ENCODE data around the gene RBM23. TPM values are rescaled to one million over a fixed set of nuclear protein-coding genes. Genes with fewer than 3 reads are reported as not detected.

RBM23 gene
- total and polyA plus RNA-seq, 2 donors (not counting 3 experiments of a cell fraction or from before 2014, with no cell fraction given): 67.7 to 68.9 TPM

DNA sequence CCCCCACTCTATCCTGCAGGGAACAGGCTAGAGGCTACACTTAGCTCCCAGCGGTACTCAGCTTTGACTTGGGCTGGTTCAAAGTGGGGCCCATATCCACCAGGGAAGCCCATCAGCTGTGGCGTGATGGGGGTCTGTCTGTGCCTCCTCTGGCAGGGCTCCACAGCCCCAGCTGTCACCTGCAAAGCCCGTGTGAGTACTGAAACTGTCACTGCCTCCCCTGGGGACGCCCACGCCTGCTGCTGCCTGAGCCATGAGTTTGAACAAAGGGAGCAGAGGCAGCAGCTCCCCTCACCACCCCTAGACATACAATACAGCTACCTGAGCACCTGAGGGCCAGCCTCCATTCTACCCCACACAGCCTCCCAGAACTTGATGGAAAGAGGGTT lies 31.0 kb downstream of the RBM23 start:
- CTCF ChIA-PET: interaction anchor here (1.2 to 11.4 kb wide), 3 partner anchors 14 to 317 kb away, joined by 3 to 80 read pairs (median 5); no protein-coding TSS in a partner anchor
- Histone ChIP-seq H3K9me1 (replicated peaks; ENCODE audit: control insufficient read depth, extremely low read depth, insufficient read depth, low read length) (no peaks in the 10 kb centered on the region), H3K9ac (replicated peaks; ENCODE audit: extremely low read depth, insufficient read depth, low read length) (no peak overlapping the region), H4K20me1 (replicated peaks; ENCODE audit: control insufficient read depth, extremely low read depth, insufficient read depth, low read length) (no peaks in the 10 kb centered on the region), H3K36me3 (ENCODE audit: control insufficient read depth in 2 of 2, extremely low read depth in 1 of 2, insufficient read depth in 2 of 2, low read length in 2 of 2) (no peaks in the 10 kb centered on the region), H3K4me2 (ENCODE audit: insufficient read depth, low read length) (no peak overlapping the region), H3K9me3 (replicated peaks; ENCODE audit: control insufficient read depth, insufficient read depth, low read length) (no peaks in the 10 kb centered on the region), H3K27me3 (ENCODE audit: control insufficient read depth in 2 of 2, insufficient read depth in 2 of 2, low read length in 2 of 2) (no peaks in the 10 kb centered on the region), H3K79me2 (ENCODE audit: control insufficient read depth, insufficient read depth, low read length) (no peaks in the 10 kb centered on the region), H3K4me1 (ENCODE audit: control insufficient read depth, extremely low read depth, insufficient read depth, low read length) (no peaks in the 10 kb centered on the region), H3K4me3 (replicated peaks in 1 of 3; ENCODE audit: insufficient read depth in 1 of 3, low read depth in 1 of 3, low read length in 3 of 3) (no peak overlapping the region), H3K27ac (ENCODE audit: insufficient read depth, low read depth, low read length) (no peak overlapping the region), H2AFZ (ENCODE audit: low read depth, low read length) (no peak overlapping the region)
- no peak for FAIRE-seq
- no peak for DNase-seq (ENCODE audit: low read depth, low spot score)
- POLR2A ChIA-PET: interaction anchor here (0.6 kb wide), 1 partner anchor 29 kb away, joined by 5 read pairs; no protein-coding TSS in a partner anchor
- no TSS peak for BruUV-seq (replicated peaks)
- no peak for TF ChIP-seq POLR2AphosphoS5 (IDR thresholded peaks at IDR 0.05; ENCODE audit: insufficient read depth, low read depth, low read length)
- TF ChIP-seq GATA2 (IDR thresholded peaks at IDR 0.05; ENCODE audit: insufficient read depth, insufficient read length, low read depth, low read length): no peak
- no peak for TF ChIP-seq JUN (IDR thresholded peaks at IDR 0.05; ENCODE audit: borderline replicate concordance, insufficient read depth, insufficient read length, low read depth)
- TF ChIP-seq, protein P1, sequence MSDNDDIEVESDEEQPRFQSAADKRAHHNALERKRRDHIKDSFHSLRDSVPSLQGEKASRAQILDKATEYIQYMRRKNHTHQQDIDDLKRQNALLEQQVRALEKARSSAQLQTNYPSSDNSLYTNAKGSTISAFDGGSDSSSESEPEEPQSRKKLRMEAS (IDR thresholded peaks at IDR 0.05; ENCODE audit: insufficient read depth, insufficient read length): no peak
- no peak for TF ChIP-seq MYC (IDR thresholded peaks at IDR 0.05; ENCODE audit: low read depth, low read length)
- no peak for TF ChIP-seq POLR2A (IDR thresholded peaks at IDR 0.05; ENCODE audit: low read depth, low read length)
- no peak for TF ChIP-seq FOS (IDR thresholded peaks at IDR 0.05; ENCODE audit: borderline replicate concordance, insufficient read depth, low read length)
- no peak for TF ChIP-seq CTCF (IDR thresholded peaks at IDR 0.05; ENCODE audit: extremely low read depth in 1 of 2, insufficient read depth in 1 of 2, low read depth in 1 of 2, low read length in 2 of 2)
- no peak for TF ChIP-seq EZH2 (IDR thresholded peaks at IDR 0.05; ENCODE audit: borderline replicate concordance, low read depth, low read length, severe bottlenecking)
- dilution Hi-C loops (cut with MboI; ENCODE audit: extremely low pct_ligation_motif_present, low sequenced_read_pairs): no loop called here
- intact Hi-C loops (cut with micrococcal nuclease): no loop called here

All from endothelial cell of umbilical vein (primary cell).